Psoas muscle (tissue), 8 donors: ENCODE measurements around the gene GCAT. TPM values are rescaled to one million over a fixed set of nuclear protein-coding genes. Genes with fewer than 3 reads are reported as not detected.

Experiments used
- ATAC-seq, 4 donors: fragments of 200-7000 bp; cut with Tn5 transposase; one replicate each; pipeline ENCODE4 v1.9.1; 2020; ENCODE audit warnings: moderate library complexity in 3 of 4, mild to moderate bottlenecking in 2 of 4
- DNase-seq, 2 donors: peaks; one replicate each; pipeline ENCODE4 v3.0.0-alpha.2; 2020
- H3K27ac ChIP-seq: fragments of 200-600 bp; one replicate; pipeline ENCODE4 v1.8.0; 2022
- H3K27me3 ChIP-seq, 3 donors: fragments of 200-600 bp in 1 of 3; one replicate each; pipeline versions ENCODE4 v1.6.1 to v1.8.0; 2013 to 2022; ENCODE audit warnings: low read length in 2 of 3, mild to moderate bottlenecking in 2 of 3, moderate library complexity in 1 of 3; ENCODE audit not compliant: insufficient read depth in 3 of 3
- H3K36me3 ChIP-seq, 2 donors: fragments of 200-600 bp in 1 of 2; one replicate each; pipeline versions ENCODE4 v1.6.1 to v1.8.0; 2013 to 2022; ENCODE audit warnings: low read depth in 1 of 2, mild to moderate bottlenecking in 1 of 2, moderate library complexity in 1 of 2; ENCODE audit not compliant: insufficient read depth in 1 of 2
- H3K4me1 ChIP-seq: fragments of 200-600 bp; one replicate; pipeline ENCODE4 v1.8.0; 2022
- H3K4me3 ChIP-seq: fragments of 200-600 bp; one replicate; pipeline ENCODE4 v1.8.0; 2022; ENCODE audit warnings: mild to moderate bottlenecking
- H3K9me3 ChIP-seq: fragments of 200-600 bp; one replicate; pipeline ENCODE4 v1.8.0; 2022
- CTCF ChIP-seq: fragments of 200-600 bp; IDR thresholded peaks from one replicate; pipeline ENCODE4 v1.8.0; 2022; ENCODE audit warnings: antibody characterized with exemption
- WGBS, 3 donors: extraction: QIAGEN DNeasy Blood & Tissue Kit; methylation state at CpG; one replicate each; pipeline versions ENCODE4 v1.1.6 to v1.1.7; 2013; 5-methylcytosine and 5-hydroxymethylcytosine counted together
- intact Hi-C, 2 donors: fragments of 100-400 bp; cut with DNase I; formaldehyde crosslinking; loops; one replicate each; pipeline versions ENCODE4 v1.11.0 to v1.14.2; 2022
- polyA plus RNA-seq, 3 donors: library from polyadenylated mRNA; stranded (reverse); fragments of 200-250 nt; gene quantifications; one replicate each; pipeline ENCODE4 v1.2.3, GENCODE V29; 2013
- total RNA-seq, 4 donors: library from RNA; stranded (reverse); fragmentation: NEBNext Ultra II Directional in 2 of 4; extraction: Animal tissue kit (Norgen Biotek cat#: 25700) in 2 of 4; gene quantifications; one replicate each; pipeline versions ENCODE4 v1.2.1 to v1.2.4, GENCODE V29; 2021 to 2023
- donor health status: healthy with polysubstance abuse.
- donor health status: DM: no; HTN: no; CAD: no; lungs with moderate emphysema.
- donor health status: Bipolar disorder and iron deficiency.
- donor health status: healthy.
- donor health status: DM: yes; HTN: yes; CAD: no.
- donor health status: DM: no; HTN: no; CAD: no.
- donor health status: DM: no; HTN: no; CAD: no.
- donor health status: DM: yes; HTN: yes; CAD: no.

GCAT gene
- total and polyA plus RNA-seq, 7 donors: 5.4 to 19.2 (median 8.3) TPM

DNA sequence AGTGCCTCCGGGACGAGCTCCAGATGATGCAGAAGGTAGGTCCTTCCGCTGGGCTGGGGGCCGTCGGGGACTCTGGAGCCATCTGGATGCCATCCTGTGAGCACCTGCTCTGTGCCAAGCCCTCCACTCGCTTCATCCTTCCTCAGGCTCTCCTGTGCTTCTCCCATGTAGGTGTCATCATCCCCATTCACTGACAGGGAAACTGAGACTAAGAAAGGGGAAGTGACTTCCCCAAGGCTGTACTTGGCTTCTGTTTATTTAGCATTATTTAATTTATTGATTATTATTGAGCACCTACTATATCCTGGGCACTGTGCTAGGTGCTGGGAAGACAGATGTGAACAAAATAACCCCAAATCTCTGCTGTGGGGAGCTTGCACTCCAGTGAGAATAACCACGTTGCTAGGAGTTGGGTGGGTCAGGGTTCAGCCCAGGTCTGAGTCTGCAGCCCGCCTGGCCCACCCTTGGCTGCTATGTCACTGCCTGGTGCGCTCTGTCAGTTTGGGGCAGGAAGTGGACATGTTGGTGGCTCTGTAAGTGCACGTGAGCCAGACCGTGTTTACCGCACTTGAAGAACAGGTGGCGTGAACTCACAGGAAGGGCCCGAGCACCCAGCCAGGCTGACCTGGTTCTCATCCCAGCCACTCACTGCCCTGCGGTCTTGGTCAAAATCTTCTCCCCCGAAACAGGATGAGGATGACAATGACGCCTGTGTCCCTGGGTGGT, 35.9 kb upstream of the GCAT start:
- H3K36me3 ChIP-seq: peaks cover 0 to 68% of the 10 kb centered on the region in 2 donors
- ATAC-seq: no peak

GRCh38 chr22:37774728-37775127, 33.0 kb upstream of the GCAT start:
- DNase-seq: no peak
- Histone ChIP-seq H3K4me3 (no peak overlapping the region), H3K27ac (no peak overlapping the region), H3K9me3 (no peaks in the 10 kb centered on the region), H3K27me3 (no peaks in the 10 kb centered on the region), H3K36me3 (peaks cover 0 to 43% of the 10 kb centered on the region in 2 donors), H3K4me1 (peaks cover 6% of the 10 kb centered on the region)
- ATAC-seq: no peak
- TF ChIP-seq CTCF: no peak
- WGBS, 3 donors: 80 to 89% (median 87%) methylated on average over 3 of the region's 3 CpGs
- intact Hi-C loops: no loop called here

More for the DNA sequence above, 35.9 kb upstream of the GCAT start:
- peaks cover under 1% of the 10 kb centered on the region for H3K4me1 ChIP-seq
- intact Hi-C loops: no loop called here
- no peak for DNase-seq
- no peaks in the 10 kb centered on the region for H3K27me3 ChIP-seq
- H3K9me3 ChIP-seq: no peaks in the 10 kb centered on the region
- H3K27ac ChIP-seq: no peak overlapping the region
- no peak overlapping the region for H3K4me3 ChIP-seq
- no peak for TF ChIP-seq CTCF
- 85 to 89% (median 87%) methylated on average over 17 of the region's 17 CpGs for WGBS, 3 donors

GRCh38 chr22:37775785-37776638, 31.7 kb upstream of the GCAT start:
- Histone ChIP-seq H3K9me3 (no peaks in the 10 kb centered on the region), H3K36me3 (peaks cover 0 to 31% of the 10 kb centered on the region in 2 donors), H3K27me3 (no peaks in the 10 kb centered on the region), H3K4me1 (peaks cover 6% of the 10 kb centered on the region), H3K27ac (no peak overlapping the region), H3K4me3 (no peak overlapping the region)
- TF ChIP-seq CTCF: no peak
- WGBS, 3 donors: 83 to 86% (median 86%) methylated on average over 17 of the region's 17 CpGs
- ATAC-seq: no peak
- intact Hi-C loops: no loop called here
- DNase-seq: no peak

- TF ChIP-seq CTCF: no peak
- no peaks in the 10 kb centered on the region for H3K9me3 ChIP-seq
- H3K4me3 ChIP-seq: no peak overlapping the region
- 70 to 83% (median 73%) methylated on average over 10 of the region's 10 CpGs for WGBS, 3 donors
- intact Hi-C loops: no loop called here
- DNase-seq: no peak
- H3K27me3 ChIP-seq: no peaks in the 10 kb centered on the region
- ATAC-seq: peak in 1 of 4 donors; percentile 15
- H3K36me3 ChIP-seq: peaks cover 0 to 25% of the 10 kb centered on the region in 2 donors
- H3K4me1 ChIP-seq: peaks cover 6% of the 10 kb centered on the region
- H3K27ac ChIP-seq: no peak overlapping the region
Measured at GRCh38 chr22:37776639-37777005, 31.1 kb upstream of the GCAT start.
